NCI-H460 (cell line): Measurements from ENCODE around the gene PPTC7. TPM values are rescaled to one million over a fixed set of nuclear protein-coding genes. Genes with fewer than 3 reads are reported as not detected.
"Not testable (repeated sequence)": the region's sequence is repeated elsewhere in the genome, so short reads cannot be mapped to it uniquely, and the experiment has no call there.

Experiments
- DNase-seq: peaks from one replicate; pipeline ENCODE4 v3.0.0-alpha.2; 2016; ENCODE audit warnings: low read depth; ENCODE audit errors: extremely low read depth
- polyA plus RNA-seq: library from polyadenylated mRNA; depleted of rRNA; stranded (reverse); fragments of >200 nt; gene quantifications from 2 replicates; pipeline ENCODE4 v1.2.3, GENCODE V29; 2014; cell fraction: nucleus; rRNA removed
- total RNA-seq: library from RNA; depleted of rRNA; stranded (reverse); fragments of >200 nt; shearing (Covaris generic); gene quantifications from 2 replicates; pipeline ENCODE4 v1.2.3, GENCODE V29; 2014; rRNA removed

The PPTC7 gene, protein sequence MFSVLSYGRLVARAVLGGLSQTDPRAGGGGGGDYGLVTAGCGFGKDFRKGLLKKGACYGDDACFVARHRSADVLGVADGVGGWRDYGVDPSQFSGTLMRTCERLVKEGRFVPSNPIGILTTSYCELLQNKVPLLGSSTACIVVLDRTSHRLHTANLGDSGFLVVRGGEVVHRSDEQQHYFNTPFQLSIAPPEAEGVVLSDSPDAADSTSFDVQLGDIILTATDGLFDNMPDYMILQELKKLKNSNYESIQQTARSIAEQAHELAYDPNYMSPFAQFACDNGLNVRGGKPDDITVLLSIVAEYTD
- 12.7 and 13.6 TPM in 2 replicates for total RNA-seq
- 4.5 and 4.8 TPM in 2 replicates for polyA plus RNA-seq

GRCh38 chr12:110583137-110584059 lies at the start of gene PPTC7:
Gene PPTC7 (minus strand): TSS chr12:110583318. CDS start chr12:110583031, 287 bp downstream.
- DNase-seq = peak; percentile 97

DNA sequence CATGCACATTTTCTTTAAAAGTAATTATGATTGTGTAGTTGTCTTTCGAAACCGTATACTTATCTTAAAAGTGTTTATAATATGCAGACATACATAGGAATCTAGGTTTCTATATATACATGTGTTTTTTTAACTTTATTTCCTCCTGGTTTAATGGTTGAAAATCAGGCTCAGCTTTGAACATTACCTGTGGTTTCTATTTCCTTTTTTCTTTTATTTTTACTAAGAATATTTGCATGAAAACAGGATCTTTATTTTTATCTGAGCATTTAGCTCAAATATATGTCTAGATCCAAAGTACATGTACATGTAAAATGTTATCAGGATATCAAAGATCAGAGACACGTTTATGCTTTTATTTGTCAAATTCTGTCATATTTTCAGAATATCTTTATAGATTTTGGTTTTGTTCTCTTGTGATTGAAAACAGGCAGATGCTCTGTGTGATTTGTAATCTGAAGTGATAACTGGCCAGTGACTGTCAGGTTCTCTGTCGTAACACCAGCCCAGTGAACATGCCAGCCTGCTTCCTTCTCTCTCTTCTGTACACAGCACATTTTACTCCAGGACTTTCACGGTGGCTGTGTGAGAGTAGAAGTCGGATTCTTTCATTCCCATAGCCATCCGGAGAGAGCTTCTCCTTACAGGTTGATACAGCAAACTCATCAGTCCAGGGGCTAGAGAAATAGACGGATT lies 44.5 kb upstream of the PPTC7 start:
- no peak for DNase-seq

DNA sequence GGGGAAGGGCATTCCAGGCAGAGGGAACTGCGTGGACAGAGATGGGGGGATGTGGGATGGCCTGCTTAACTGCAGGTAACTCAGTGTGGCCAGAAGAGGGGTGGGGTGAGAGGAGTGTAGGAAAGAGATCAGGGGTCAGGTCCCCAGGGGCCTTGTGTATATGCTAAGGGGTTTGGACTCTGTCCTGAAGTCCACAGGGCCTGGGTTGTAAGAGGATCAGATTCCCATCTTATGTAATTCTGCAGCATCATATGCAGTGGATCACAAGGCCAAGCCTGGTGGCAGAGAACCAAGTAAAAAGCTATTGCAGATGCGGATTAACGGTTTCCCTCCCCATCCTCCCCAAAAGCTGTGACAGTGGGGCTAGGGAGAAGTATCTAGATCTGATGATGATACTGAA lies 39.5 kb upstream of the PPTC7 start:
- DNase-seq = no peak

- no peak for DNase-seq
Measured at GRCh38 chr12:110619534-110619953, 36.4 kb upstream of the PPTC7 start.

DNA sequence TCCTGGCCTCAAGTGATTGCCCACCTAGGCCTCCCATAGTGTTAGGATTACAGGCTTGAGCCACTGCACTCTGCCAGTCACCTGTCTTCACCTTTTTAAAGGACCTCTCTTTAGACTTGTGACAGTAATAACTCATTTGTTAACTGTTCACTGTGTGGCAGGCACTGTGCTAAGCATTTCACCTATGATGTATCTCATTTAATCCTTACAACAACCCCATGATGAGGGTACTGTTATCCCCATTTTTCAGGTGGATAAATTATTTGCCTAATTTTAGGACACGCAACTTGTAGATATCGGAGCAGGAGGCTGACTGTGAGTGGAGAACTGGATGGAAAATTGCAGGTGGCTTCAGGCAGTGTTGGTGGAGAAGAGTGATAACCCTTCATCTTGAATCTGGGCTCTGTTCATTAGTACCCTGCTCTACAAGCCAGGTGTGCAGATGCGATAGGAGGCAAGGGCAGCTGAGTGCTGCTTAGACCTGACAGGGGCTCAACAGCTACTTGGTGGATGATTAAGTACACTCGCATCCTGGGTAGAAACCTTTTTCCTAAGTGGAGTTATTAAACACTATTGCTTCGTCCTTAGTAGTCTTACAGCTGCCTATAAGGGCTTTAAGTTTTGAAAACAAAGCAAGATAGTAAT lies 33.5 kb upstream of the PPTC7 start:
- no peak for DNase-seq

GRCh38 chr12:110615171-110615570 lies 32.1 kb upstream of the PPTC7 start:
- DNase-seq = no peak

DNA sequence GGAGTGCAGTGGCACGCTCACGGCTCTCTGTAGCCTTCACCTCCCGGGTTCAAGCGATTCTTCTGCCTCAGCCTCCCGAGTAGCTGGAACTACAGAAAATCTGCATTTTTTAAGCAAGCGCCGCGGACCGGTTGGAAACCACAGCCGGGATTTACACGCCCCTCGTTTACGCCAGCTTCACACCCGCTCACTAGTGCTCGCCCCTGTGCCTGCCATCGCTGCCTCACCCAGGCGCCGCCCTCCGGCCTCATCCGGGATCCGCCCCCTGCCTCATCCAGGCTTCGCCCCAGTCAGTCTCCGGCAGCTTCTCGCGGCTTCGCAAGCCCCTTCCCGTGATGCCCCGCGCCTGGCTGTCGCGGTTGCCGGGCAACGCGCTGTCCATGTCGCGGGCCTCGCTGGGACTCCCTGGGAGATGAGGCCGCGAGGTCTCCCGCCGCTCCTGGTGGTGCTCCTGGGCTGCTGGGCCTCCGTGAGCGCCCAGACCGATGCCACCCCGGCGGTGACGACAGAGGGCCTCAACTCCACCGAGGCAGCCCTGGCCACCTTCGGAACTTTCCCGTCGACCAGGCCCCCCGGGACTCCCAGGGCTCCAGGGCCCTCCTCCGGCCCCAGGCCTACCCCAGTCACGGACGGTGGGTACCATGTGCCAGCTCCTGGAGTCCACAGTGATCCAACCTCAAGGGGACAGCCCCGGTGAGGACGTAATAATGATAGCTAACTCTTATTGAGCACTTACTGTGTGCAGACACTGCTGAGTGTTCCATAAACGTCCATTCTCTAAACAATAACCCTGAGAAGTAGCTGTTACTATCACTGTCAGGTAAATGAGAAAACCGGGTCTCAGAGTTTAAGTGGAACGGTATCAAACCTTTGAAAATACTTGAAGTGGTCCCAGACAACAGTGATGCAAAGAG lies 30.9 kb upstream of the PPTC7 start, which contains the start of gene TCTN1:
Gene TCTN1 (plus strand): TSS at position 359 of the 914 bp plus-strand sequence. CDS start 54 bp downstream, at position 413.
- DNase-seq = peak; percentile 92

- no peak for DNase-seq
Measured at GRCh38 chr12:110613071-110613770, 30.1 kb upstream of the PPTC7 start.

DNA sequence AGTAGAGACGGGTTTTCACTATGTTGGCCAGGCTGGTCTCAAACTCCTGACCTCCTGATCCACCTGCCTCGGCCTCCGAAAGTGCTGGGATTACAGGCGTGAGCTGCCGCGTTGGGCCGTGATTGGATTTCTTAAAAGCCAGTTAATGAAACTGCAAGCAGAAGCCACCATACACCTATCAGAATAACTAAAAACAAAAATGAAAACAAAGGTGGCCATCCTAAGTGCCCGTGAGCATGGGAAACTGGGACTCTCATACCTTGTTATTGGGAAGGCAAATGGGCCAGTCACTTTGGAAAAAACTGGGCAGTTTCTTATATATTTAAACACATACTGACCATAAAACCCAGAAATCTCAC lies 23.1 kb upstream of the PPTC7 start:
- no peak for DNase-seq

GRCh38 chr12:110602085-110602814 lies 19.1 kb upstream of the PPTC7 start:
- peak; percentile 60 for DNase-seq

DNA sequence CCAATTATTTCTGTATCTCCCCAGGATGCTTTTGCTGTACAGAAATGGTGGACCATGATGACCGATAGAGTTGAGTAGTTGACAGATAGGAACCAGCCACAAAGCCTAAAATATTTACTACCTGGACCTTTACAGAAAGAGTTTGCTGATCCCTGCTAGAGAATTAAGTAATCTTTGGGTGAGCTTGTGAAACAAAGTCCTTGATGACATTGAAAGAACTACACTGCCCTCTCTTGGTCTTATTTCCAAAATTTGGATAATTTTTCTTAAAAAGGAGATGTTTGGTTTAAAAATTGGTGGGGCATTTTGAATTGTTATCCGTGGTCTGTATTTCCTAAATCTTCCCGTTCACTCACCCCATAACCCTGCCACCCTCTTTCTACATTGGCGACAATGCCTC lies 17.1 kb upstream of the PPTC7 start:
- DNase-seq = peak; percentile 47

DNA sequence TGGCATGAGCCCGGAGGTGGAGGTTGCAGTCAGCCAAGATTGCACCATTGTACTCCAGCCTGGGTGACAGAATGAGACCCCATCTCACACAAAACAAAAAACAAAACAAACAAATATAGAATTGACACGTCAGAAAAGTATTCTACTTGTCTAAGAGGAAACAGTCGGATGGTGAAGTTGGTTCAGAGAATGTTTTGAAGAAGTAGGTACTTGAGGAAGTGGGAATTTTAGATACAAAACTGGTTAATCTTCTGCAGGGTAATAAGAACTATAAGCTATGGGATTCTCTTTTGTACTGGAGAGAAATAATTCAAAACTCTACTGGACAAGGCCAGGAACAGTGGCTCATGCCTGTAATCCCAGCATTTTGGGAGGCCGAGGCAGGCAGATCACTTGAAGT lies 16.2 kb upstream of the PPTC7 start:
- DNase-seq = no peak

GRCh38 chr12:110597885-110598284 lies 14.8 kb upstream of the PPTC7 start:
- no peak for DNase-seq

- not testable (repeated sequence) for DNase-seq
Measured at GRCh38 chr12:110592919-110593318, 9.8 kb upstream of the PPTC7 start.

GRCh38 chr12:110592078-110592477 lies 9.0 kb upstream of the PPTC7 start:
- no peak for DNase-seq

DNA sequence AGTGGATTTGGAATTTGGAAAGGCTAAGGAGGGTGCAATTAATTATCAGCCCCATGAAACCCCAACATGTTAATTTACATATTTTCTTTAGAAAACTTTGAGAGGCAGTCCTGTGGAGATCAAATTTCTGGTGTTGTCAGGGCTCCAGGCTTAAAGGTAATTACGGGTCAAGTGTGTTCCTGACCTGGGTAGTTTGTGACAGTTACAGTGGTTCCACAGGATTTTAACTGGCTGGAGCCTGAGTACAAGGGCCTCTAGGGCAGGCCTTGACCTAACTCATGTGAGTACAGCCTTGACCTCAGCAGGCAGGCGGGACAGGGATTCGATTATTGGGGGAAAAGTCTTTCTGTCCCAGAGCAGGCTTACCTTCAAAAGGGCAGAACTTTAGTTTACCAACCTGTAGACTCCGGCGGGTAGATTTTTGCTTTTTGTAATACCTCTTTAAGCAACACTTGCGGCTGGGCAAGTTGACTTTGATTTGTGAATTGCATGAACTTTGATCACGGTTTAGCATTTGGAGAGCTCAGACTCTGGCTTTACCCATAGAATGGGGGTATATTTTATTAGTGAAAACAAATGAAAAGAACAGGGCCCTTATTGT lies 8.4 kb upstream of the PPTC7 start:
- no peak for DNase-seq

GRCh38 chr12:110590806-110591326 lies 7.7 kb upstream of the PPTC7 start:
- DNase-seq = no peak
